Ishikawa (cell line): ENCODE data around the gene BRCC3.

Experiments
- CREB1 ChIP-seq: IDR thresholded peaks from 2 replicates; pipeline ENCODE4 v1.6.1; 2012; ENCODE audit warnings: low read depth
- EGR1 ChIP-seq: IDR thresholded peaks from 2 replicates; pipeline ENCODE4 v1.6.1; 2012
- EP300 ChIP-seq: IDR thresholded peaks from 2 replicates; pipeline ENCODE4 v1.6.1; 2012; ENCODE audit warnings: borderline replicate concordance
- RAD21 ChIP-seq: IDR thresholded peaks from 2 replicates; pipeline ENCODE4 v1.6.1; 2012; ENCODE audit warnings: low read depth
- REST ChIP-seq: IDR thresholded peaks from 2 replicates; pipeline ENCODE4 v1.6.1; 2012; ENCODE audit warnings: low read depth, mild to moderate bottlenecking
- TAF1 ChIP-seq: IDR thresholded peaks from 2 replicates; pipeline ENCODE4 v1.6.1; 2012; ENCODE audit warnings: low read depth, mild to moderate bottlenecking
- TEAD4 ChIP-seq: IDR thresholded peaks from 2 replicates; pipeline ENCODE4 v1.6.1; 2012
- TF ChIP-seq, protein P1 (sequence below): IDR thresholded peaks from 2 replicates; pipeline ENCODE4 v1.6.1; 2012
- TF ChIP-seq, protein P2 (sequence below): IDR thresholded peaks from 2 replicates; pipeline ENCODE4 v1.6.1; 2012

DNA sequence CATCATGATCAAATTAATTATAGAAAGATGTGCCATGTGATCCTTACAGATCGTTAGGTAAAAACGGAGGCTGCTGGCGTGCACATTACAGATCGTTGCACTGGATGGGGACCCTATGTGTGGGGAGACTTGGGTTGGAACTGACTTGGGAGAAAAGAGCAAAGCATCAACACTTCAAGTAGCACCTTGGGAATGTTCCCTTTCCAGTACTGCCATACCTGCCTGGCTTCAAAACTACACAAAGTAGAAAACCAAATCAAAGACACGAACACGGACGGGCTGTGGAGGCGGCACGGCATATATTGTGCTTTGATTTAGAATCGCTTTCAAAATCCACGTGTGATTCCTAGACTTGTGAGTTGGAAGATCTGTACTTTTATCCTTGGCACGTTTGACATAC, 1.3 kb upstream of the BRCC3 start:
- no peak for TF ChIP-seq EGR1
- no peak for TF ChIP-seq REST
- TF ChIP-seq, protein P1, sequence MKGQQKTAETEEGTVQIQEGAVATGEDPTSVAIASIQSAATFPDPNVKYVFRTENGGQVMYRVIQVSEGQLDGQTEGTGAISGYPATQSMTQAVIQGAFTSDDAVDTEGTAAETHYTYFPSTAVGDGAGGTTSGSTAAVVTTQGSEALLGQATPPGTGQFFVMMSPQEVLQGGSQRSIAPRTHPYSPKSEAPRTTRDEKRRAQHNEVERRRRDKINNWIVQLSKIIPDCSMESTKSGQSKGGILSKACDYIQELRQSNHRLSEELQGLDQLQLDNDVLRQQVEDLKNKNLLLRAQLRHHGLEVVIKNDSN = no peak
- TF ChIP-seq TAF1 = no peak
- TF ChIP-seq, protein P2, sequence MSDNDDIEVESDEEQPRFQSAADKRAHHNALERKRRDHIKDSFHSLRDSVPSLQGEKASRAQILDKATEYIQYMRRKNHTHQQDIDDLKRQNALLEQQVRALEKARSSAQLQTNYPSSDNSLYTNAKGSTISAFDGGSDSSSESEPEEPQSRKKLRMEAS = no peak
- no peak for TF ChIP-seq EP300
- TF ChIP-seq RAD21 = no peak
- no peak for TF ChIP-seq CREB1
- no peak for TF ChIP-seq TEAD4
